HCT116 (cell line): Measurements from ENCODE around the gene PML.
"Not testable (repeated sequence)": the region's sequence is repeated elsewhere in the genome, so short reads cannot be mapped to it uniquely, and the experiment has no call there.

Source experiments
- EZH2phosphoT487 ChIP-seq: fragments of 200-600 bp; IDR thresholded peaks from 2 replicates; pipeline ENCODE4 v1.6.1; 2018; ENCODE audit warnings: antibody characterized with exemption, borderline replicate concordance
- FOSL1 ChIP-seq: IDR thresholded peaks from 2 replicates; pipeline ENCODE4 v1.6.1; 2012; ENCODE audit warnings: low read depth
- JUND ChIP-seq: IDR thresholded peaks from 2 replicates; pipeline ENCODE4 v1.6.1; 2012
- POLR2A ChIP-seq: IDR thresholded peaks from 2 replicates; pipeline ENCODE4 v1.7.0; 2011; ENCODE audit warnings: borderline replicate concordance; ENCODE audit not compliant: insufficient read depth, insufficient read length; ENCODE audit errors: extremely low read depth
- POLR2AphosphoS5 ChIP-seq: IDR thresholded peaks from 2 replicates; pipeline ENCODE4 v1.6.1; 2011; ENCODE audit warnings: mild to moderate bottlenecking, low read depth, low read length, moderate library complexity
- SP1 ChIP-seq: IDR thresholded peaks from 2 replicates; pipeline ENCODE4 v1.6.1; 2012; ENCODE audit warnings: low read depth
- YY1 ChIP-seq: IDR thresholded peaks from 2 replicates; pipeline ENCODE4 v1.6.1; 2011; ENCODE audit warnings: low read length, low read depth, moderate library complexity, mild to moderate bottlenecking; ENCODE audit not compliant: insufficient replicate concordance; ENCODE audit errors: extremely low read depth
- ZNF274 ChIP-seq: fragments of 200-500 bp; sonication (Bioruptor generic); IDR thresholded peaks from 2 replicates; pipeline ENCODE4 v1.6.1; 2014; ENCODE audit warnings: mild to moderate bottlenecking, low read depth, low read length, inconsistent platforms
- TF ChIP-seq, protein P1 (sequence below): IDR thresholded peaks from 2 replicates; pipeline ENCODE4 v1.6.1; 2011; ENCODE audit warnings: mild to moderate bottlenecking, low read length, moderate library complexity; ENCODE audit not compliant: insufficient replicate concordance; ENCODE audit errors: extremely low read depth
- TF ChIP-seq, protein P2 (sequence below), 3 experiments: fragments of 200-600 bp in 1 of 3; sonication (generic) in 1 of 3; IDR thresholded peaks in 2 of 3; conservative IDR thresholded peaks in 1 of 3; 2 replicates each; pipeline ENCODE4 v1.5.1; 2012 to 2017; ENCODE audit warnings: low read depth in 2 of 3, low read length in 2 of 3, antibody characterized with exemption in 1 of 3, borderline replicate concordance in 1 of 3, control low read depth in 1 of 3, mild to moderate bottlenecking in 1 of 3, mixed read lengths in 1 of 3, mixed run types in 1 of 3, moderate library complexity in 1 of 3; ENCODE audit not compliant: insufficient read depth in 1 of 3
- TF ChIP-seq, protein P3 (sequence below): IDR thresholded peaks from 2 replicates; pipeline ENCODE4 v1.6.1; 2012
- TF ChIP-seq, protein P4 (sequence below): IDR thresholded peaks from 2 replicates; pipeline ENCODE4 v1.6.1; 2012
- TF ChIP-seq, protein P5 (sequence below): IDR thresholded peaks from 2 replicates; pipeline ENCODE4 v1.6.1; 2012; ENCODE audit warnings: low read depth

DNA sequence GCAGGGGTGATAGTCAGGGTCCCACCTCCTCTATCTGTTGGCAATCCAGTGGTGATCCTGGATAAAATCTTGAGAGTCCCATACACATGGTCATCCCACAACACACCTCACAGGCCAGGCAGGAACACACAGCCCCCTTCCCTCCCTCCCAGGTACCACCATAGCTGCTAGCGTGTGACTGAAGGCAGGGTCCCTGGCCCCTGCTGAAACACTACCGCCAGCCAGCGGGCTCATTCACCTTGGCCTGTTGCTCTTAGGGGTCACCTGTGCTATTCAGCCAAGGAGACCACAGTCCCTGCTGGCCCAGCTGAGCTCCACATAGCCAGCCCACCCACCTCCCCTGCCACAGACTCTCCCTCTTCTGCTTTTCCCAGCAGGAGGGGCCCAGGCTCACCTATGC, 69.7 kb downstream of the PML start:
- TF ChIP-seq, protein P1, sequence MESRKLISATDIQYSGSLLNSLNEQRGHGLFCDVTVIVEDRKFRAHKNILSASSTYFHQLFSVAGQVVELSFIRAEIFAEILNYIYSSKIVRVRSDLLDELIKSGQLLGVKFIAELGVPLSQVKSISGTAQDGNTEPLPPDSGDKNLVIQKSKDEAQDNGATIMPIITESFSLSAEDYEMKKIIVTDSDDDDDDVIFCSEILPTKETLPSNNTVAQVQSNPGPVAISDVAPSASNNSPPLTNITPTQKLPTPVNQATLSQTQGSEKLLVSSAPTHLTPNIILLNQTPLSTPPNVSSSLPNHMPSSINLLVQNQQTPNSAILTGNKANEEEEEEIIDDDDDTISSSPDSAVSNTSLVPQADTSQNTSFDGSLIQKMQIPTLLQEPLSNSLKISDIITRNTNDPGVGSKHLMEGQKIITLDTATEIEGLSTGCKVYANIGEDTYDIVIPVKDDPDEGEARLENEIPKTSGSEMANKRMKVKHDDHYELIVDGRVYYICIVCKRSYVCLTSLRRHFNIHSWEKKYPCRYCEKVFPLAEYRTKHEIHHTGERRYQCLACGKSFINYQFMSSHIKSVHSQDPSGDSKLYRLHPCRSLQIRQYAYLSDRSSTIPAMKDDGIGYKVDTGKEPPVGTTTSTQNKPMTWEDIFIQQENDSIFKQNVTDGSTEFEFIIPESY = not testable (repeated sequence)
- TF ChIP-seq POLR2AphosphoS5, SP1, YY1, EZH2phosphoT487, POLR2A, ZNF274, FOSL1, JUND: not testable (repeated sequence)
- TF ChIP-seq, protein P2, sequence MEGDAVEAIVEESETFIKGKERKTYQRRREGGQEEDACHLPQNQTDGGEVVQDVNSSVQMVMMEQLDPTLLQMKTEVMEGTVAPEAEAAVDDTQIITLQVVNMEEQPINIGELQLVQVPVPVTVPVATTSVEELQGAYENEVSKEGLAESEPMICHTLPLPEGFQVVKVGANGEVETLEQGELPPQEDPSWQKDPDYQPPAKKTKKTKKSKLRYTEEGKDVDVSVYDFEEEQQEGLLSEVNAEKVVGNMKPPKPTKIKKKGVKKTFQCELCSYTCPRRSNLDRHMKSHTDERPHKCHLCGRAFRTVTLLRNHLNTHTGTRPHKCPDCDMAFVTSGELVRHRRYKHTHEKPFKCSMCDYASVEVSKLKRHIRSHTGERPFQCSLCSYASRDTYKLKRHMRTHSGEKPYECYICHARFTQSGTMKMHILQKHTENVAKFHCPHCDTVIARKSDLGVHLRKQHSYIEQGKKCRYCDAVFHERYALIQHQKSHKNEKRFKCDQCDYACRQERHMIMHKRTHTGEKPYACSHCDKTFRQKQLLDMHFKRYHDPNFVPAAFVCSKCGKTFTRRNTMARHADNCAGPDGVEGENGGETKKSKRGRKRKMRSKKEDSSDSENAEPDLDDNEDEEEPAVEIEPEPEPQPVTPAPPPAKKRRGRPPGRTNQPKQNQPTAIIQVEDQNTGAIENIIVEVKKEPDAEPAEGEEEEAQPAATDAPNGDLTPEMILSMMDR (IDR thresholded peaks at IDR 0.05 in 2 of 3, conservative IDR thresholded peaks at IDR 0.05 in 1 of 3; ENCODE audit: borderline replicate concordance in 1 of 3, insufficient read depth in 1 of 3, low read depth in 2 of 3, low read length in 2 of 3) = not testable (repeated sequence)
- TF ChIP-seq, protein P3, sequence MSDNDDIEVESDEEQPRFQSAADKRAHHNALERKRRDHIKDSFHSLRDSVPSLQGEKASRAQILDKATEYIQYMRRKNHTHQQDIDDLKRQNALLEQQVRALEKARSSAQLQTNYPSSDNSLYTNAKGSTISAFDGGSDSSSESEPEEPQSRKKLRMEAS = not testable (repeated sequence)
- TF ChIP-seq, protein P4, sequence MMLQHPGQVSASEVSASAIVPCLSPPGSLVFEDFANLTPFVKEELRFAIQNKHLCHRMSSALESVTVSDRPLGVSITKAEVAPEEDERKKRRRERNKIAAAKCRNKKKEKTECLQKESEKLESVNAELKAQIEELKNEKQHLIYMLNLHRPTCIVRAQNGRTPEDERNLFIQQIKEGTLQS = not testable (repeated sequence)
- TF ChIP-seq, protein P5, sequence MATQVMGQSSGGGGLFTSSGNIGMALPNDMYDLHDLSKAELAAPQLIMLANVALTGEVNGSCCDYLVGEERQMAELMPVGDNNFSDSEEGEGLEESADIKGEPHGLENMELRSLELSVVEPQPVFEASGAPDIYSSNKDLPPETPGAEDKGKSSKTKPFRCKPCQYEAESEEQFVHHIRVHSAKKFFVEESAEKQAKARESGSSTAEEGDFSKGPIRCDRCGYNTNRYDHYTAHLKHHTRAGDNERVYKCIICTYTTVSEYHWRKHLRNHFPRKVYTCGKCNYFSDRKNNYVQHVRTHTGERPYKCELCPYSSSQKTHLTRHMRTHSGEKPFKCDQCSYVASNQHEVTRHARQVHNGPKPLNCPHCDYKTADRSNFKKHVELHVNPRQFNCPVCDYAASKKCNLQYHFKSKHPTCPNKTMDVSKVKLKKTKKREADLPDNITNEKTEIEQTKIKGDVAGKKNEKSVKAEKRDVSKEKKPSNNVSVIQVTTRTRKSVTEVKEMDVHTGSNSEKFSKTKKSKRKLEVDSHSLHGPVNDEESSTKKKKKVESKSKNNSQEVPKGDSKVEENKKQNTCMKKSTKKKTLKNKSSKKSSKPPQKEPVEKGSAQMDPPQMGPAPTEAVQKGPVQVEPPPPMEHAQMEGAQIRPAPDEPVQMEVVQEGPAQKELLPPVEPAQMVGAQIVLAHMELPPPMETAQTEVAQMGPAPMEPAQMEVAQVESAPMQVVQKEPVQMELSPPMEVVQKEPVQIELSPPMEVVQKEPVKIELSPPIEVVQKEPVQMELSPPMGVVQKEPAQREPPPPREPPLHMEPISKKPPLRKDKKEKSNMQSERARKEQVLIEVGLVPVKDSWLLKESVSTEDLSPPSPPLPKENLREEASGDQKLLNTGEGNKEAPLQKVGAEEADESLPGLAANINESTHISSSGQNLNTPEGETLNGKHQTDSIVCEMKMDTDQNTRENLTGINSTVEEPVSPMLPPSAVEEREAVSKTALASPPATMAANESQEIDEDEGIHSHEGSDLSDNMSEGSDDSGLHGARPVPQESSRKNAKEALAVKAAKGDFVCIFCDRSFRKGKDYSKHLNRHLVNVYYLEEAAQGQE = not testable (repeated sequence)
